Measurements from ENCODE around the gene PLOD2. TPM values are rescaled to one million over a fixed set of nuclear protein-coding genes. Genes with fewer than 3 reads are reported as not detected.

PLOD2 gene
- total RNA-seq, 1 donor, result 46.1 TPM

GRCh38 chr3:146111337-146111736, 49.6 kb downstream of the PLOD2 start:
- no peak overlapping the region for H3K4me3 ChIP-seq (ENCODE audit: low read depth, low read length)
- no peak for DNase-seq (ENCODE audit: low read depth)
- TF ChIP-seq CTCF (IDR thresholded peaks at IDR 0.05; ENCODE audit: insufficient read depth, low read length), result no peak

- no peak overlapping the region for H3K4me3 ChIP-seq (ENCODE audit: low read depth, low read length)
- no peak for DNase-seq (ENCODE audit: low read depth)
- no peak for TF ChIP-seq CTCF (IDR thresholded peaks at IDR 0.05; ENCODE audit: insufficient read depth, low read length)
These were observed 50.8 kb downstream of the PLOD2 start for GRCh38 chr3:146110161-146110560.

DNA sequence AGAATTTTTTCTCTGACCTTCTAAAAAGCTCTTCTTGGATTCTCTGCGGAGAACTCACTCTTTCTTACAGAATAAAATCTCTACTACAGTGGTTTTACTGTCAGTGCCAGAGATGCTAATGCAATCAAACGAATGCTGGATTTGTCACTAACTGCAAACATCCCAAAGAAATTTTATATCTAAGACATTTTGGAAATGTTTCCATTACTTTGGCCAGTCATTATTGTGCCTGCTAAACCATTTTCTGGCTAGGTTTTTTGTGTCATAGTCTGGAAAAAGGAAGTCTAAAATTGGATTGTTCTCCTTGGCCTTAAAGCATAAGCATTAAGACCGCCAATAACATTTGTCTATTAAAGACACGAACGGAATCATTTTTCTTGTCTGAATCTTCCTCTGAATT, 54.0 kb downstream of the PLOD2 start:
- peak; percentile 37 for DNase-seq (ENCODE audit: low read depth)
- no peak for TF ChIP-seq CTCF (IDR thresholded peaks at IDR 0.05; ENCODE audit: insufficient read depth, low read length)
- H3K4me3 ChIP-seq (ENCODE audit: low read depth, low read length), result no peak overlapping the region

DNA sequence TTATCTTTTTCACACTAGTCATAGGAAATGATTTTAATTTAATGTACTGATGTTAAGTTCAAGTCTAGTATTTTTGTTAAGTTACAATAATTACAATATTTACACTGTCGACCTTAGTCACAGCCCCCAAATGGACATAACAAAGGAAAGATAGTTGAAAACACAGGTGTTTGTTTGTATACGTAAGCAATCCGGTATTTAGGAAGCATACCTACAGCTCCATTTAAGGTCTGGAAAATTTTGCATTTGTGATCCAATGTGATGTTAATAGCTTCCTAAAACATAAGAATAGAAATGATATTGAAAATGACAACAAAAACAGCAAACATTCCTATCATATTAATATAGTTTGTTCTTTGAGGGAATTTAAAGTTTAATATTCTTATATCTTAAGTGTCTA, 56.9 kb downstream of the PLOD2 start:
- TF ChIP-seq CTCF (IDR thresholded peaks at IDR 0.05; ENCODE audit: insufficient read depth, low read length), result no peak
- H3K4me3 ChIP-seq (ENCODE audit: low read depth, low read length), result no peak overlapping the region
- no peak for DNase-seq (ENCODE audit: low read depth)

GRCh38 chr3:146102885-146103284, 58.1 kb downstream of the PLOD2 start:
- TF ChIP-seq CTCF (IDR thresholded peaks at IDR 0.05; ENCODE audit: insufficient read depth, low read length), result no peak
- no peak overlapping the region for H3K4me3 ChIP-seq (ENCODE audit: low read depth, low read length)
- DNase-seq (ENCODE audit: low read depth), result no peak

GRCh38 chr3:146101538-146101937, 59.4 kb downstream of the PLOD2 start:
- DNase-seq (ENCODE audit: low read depth), result no peak
- no peak for TF ChIP-seq CTCF (IDR thresholded peaks at IDR 0.05; ENCODE audit: insufficient read depth, low read length)

GRCh38 chr3:146100825-146101444, 60.0 kb downstream of the PLOD2 start:
- TF ChIP-seq CTCF (IDR thresholded peaks at IDR 0.05; ENCODE audit: insufficient read depth, low read length), result no peak
- DNase-seq (ENCODE audit: low read depth), result no peak
- H3K4me3 ChIP-seq (ENCODE audit: low read depth, low read length), result no peak overlapping the region

More at GRCh38 chr3:146101538-146101937, 59.4 kb downstream of the PLOD2 start:
- no peak overlapping the region for H3K4me3 ChIP-seq (ENCODE audit: low read depth, low read length)
